NCI-H345 treated with DMSO at 0.1 percent for 48 hours (cell line): Measurements from ENCODE around the gene PRPF8.

Experiments used
- DNase-seq: peaks from one replicate; lab custom pipeline; 2025; ENCODE audit not compliant: unreplicated experiment; lab: John Stamatoyannopoulos, UW

PRPF8 gene

DNA sequence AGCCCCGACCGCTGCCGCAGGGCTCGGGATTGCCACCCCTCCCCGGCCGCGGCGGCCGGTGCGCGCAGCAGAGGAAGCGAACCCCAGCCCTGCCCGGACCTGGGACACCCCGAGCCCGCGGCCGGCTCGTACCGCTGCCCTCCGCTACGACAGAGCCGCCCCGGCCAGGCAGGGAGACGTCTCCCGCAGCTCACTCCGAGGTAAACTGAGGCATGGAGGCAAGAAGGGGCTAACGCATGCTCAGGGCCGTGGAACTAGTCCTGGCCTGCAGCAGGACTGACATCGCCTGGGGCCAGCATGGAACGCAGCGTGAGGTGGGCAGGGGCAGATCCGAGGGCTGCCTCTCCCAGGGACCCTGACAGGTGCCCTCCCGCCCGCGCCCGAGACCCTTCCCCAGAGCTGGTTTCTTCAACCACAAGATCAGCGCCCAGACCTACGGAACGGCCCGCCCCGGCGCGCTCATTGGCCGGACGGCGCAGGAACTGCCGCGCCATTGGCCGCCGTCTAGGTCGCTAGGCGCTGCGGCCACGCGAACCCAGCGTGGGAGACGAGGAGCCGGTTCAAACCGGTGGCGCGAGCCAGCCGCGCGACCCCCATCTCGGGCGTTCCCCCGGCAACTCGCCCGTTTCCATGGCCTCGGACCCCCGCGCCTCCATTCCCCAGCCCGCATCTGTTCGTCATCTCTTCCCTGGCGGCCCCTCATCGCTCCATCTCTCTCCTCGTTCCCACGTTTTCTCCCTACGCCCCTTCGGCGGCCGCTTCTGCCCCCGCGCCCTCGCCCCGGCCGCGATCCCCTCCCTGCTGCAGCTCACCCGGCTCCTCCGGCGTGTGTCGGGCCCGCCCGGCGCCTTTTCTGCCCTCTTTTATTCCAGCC is 56.4 kb downstream of the PRPF8 start, which contains the start of gene SLC43A2:
TSS of gene SLC43A2 (minus strand) at position 853 of the 874 bp plus-strand sequence. CDS start 960 bp downstream, outside the sequence.
- peak; percentile 73 for DNase-seq

DNA sequence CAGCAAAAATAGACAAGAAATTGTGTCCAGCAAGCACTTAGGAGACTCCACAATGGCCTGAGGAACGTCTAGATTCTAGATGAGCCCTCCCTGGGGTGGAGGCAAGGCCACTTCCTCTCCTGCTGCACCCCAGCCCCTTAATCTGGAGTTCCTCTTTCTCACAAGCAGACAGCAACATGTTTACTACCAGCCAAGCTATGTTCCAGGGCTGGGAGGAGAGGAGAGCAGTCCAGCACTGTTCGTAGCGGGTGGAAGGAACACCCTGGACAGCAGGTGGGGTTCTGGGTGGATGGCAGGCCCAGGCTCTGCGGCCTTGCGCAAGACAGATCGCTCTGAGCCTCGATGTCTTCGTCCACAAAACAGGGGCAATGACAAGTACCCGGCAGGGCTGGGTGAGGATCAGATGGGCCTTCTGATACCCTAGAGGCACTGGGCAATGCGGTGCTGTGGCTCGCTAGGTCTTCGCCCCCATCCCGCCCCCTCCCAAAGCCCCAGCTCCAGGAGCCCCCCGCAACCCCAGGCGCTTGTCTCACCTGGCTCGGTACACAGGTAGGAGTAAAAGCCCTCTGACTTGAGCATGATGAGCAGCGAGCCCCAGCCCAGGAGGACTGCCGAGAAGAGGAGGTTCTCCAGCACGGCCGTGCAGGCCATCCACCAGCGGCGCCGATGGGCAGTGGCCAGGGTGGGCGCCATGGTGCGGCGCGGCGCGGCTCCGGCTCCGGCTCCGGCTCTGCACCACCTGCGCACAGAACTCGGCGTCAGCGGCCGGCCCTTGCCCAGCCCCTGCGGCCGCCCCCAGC is 57.3 kb downstream of the PRPF8 start:
- no peak for DNase-seq

DNA sequence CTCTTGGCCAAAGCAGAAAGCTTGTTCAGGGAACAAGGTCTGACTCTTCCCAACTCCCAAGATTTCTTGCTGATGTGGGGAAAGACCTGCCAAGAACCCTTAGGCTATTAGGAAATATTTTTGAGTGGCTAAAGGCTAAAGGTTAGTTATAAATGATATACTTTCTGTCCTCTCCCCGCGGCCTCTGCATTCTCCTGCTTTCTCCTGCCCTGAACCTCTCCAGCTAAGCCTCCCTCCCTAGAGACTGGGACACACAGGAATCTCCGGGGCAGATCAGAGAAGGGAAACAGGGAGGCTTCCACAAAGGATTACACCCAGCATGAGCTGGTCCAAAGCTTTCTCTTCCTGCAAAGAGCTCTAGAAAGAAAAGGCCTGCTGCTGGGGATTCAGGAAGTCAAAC is 58.3 kb downstream of the PRPF8 start:
- DNase-seq = no peak

DNA sequence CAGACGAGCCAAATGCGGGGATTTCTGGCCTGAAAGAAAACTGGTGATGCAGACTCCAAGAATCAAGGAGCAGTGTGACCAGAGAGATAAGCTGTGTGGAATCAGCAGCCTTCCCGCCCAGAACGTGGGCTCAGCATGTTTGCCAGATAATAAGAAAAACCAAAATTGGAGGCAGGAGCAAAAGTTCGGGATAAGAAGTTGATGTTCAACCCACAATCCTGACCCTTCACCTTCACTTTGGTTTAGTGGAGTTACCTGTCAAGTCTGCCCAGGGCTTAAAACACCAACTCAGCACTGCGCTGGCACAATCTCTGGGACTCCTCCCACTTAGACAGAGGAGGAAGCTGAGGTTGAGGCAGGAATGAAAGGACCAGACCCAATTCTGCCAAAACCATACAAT is 59.1 kb downstream of the PRPF8 start:
- no peak for DNase-seq

DNA sequence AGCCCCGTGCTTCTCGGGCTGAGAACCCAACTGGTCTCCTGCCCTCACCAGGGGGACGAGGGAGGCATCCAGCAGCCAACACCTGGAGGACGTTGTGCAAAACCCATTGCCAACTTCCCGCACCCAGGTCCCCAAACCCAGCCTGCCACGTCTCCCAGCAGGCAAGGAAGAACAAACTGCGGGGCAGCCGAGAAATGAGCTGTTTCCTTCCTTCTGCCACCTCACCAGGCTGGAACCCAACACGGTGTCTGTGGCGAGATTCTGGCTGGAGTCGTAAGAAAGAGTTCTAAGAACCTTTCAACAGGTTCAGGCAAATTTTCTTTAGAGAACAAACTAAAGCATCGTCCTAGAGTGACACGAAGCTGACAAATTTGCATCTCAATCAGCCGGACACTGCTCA is 59.6 kb downstream of the PRPF8 start:
- no peak for DNase-seq

DNA sequence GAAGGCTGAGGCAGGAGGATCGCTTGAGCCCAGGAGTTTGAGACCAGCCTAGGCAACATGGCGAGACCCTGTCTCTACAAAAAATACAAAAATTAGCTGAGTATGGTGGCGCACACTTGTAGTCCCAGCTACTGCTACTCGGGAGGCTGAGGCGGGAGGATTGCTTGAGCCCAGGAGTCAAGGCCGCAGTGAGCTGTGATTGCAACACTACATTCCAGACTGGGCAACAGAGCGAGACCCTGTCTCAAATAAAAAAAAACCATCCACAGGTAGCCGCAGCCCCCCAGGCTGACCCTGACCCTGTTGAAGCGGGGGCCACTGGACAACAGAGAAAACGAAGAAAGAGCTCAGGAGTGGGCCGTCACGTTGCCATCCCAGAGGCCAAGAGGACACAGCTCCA is 60.0 kb downstream of the PRPF8 start:
- no peak for DNase-seq

DNA sequence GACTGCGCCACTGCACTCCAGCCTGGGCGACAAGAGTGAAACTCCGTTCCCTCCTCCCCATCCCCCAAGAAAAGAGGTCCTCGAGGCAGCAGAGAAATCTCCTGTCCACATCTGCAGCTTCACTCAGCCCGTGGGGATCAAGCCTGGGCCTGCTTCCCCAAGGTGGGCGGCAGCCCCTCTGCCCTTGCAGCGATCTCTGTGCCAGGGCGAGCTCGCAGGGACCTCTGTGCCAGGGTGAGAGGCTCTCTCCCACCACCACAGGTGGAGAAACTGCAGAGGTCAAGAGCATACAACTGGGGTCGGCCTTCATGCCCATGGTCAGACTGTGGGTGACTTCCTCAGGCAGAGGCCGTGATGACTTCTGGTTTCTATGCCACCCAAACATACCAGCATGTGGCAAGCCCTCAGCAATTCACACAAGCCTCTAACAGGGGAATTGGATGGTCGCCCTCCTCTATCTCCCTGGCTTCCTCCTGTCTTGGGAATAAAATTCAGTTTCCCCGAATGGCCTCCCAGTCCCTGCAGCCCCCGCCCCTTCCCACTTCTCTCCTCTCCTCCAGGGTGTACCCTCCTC is 61.5 kb downstream of the PRPF8 start:
- DNase-seq = no peak

DNA sequence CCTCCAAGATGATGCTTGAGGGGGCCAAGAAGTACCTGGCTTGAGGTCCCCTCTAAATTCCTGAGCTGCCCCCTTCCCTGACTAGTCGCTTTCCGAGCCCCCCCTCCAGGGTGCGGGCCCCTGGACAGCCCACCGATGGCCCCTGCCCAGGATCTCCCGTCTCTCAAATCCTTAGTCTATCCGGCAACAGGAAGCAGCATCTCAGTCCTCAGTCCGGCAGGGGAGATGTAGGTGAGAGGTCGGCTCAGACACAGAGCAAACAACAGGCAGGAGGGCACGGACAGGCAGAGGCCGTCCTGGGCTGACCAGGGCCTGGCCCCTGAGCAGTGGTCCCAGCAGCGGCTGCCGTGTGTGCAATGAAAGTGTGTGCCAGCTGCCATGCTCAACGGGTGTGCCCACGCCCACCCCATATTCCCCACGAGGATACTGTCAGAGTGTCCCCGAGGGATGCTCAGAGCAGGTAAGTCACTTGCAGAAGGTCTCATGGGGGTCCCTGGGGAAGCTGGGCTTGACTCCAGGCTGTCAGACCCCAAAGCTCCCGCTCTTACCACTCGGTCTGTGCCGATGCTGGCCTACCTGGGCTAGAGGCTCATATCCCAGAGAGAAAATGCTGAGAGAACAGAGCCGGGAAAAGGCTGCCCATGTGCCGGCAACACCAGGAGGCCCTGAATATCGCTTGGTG is 63.3 kb downstream of the PRPF8 start:
- no peak for DNase-seq

DNA sequence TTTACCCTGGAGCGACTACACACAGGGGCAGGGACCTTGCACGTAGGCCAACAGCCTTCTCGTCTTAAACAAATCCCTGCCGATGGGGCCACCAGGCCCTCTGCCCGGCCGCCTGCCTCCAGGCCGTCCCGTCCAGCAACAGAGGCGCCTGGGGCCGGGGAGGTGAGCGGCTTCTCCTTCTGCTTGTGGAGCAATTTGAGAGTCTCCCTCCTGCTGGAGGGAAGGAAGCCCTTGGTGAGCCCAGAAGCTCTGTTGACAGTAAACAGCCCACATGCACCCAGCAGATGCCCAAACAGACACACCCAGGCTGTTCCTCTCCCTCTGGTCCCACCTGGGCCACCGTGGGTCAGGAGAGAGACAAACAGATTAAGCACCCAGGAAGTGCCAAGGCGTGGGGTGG is 64.2 kb downstream of the PRPF8 start:
- no peak for DNase-seq

DNA sequence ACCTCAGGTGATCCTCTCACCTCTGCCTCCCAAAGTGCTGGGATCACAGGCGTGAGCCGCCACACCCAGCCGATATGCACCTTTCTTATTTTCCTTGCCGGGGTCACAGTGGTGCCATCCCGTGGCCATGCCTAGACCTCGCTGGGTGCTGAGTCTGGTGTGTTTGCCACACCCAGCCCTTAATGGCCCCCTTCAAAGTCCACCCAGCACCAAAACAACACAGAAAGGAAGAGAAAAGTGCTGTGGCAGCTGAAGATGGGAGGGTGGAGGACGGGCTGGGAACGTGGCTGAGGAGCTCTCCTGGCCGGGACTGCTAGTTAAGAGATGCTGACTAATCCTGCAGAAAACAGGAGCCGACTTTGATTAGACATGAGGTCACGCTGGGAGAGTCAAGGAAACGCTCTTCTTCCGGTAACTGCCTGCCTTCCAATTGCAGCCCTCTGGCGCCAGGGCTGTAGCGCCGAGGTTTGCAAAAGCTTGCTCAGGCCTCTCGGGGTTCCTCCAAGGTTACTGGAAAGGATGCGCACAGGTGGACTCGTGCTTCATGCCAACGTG is 67.0 kb downstream of the PRPF8 start:
- DNase-seq = no peak

DNA sequence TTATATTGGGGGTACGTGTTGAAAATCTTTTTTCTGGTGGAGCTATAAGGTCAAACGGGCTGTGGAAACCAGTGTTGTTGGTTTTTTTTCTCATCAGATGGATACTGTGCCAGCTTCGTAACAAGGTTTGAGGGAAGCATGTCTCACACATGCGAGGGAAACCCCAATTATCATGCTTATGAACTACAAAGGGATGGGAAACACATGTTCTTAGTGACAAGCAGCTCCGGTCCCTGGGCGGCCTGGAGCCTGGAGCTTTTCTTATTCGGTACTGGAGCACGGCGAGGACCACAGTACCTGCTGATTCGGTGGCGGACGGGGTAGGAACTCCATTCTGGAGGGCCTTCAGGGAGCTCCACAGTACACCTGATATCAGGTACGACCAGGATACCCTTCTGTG is 68.6 kb downstream of the PRPF8 start:
- no peak for DNase-seq

DNA sequence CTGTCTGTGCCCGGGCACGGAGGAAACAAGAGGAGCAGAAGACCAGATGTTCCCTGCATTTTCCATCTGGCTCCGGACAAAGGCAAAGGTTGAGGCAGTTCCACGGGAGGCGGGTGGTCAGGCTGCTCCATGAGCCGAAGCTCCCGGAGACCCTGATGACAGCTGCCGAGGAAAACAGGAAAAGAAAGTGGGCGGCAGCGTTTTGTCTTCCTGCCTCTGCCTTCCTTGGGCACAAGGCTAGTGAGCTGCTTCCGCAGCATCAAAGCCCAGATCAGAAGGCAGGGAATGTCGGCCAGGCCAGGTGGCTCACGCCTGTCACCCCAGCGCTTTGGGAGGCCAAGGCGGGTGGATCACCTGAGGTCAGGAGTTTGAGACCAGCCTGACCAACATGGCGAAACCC is 72.3 kb downstream of the PRPF8 start:
- DNase-seq = no peak

DNA sequence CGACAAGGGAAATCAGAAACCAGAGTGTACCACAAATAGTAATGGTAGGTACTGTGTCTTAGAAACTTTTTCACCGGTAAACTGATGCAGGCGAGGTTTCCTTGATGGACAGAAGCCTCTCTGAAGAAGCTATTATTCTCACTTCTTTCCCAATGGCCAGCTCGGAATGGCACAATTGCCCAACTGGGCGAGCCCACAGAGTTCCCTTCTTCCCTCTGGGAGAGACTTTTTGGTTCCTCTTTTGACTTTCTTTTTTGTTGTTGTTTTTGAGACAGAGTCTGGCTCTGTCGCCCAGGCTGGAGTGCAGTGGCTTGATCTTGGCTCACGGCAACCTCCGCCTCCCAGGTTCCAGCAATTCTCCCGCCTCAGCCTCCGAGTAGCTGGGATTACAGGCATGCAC is 73.0 kb downstream of the PRPF8 start:
- DNase-seq = no peak

DNA sequence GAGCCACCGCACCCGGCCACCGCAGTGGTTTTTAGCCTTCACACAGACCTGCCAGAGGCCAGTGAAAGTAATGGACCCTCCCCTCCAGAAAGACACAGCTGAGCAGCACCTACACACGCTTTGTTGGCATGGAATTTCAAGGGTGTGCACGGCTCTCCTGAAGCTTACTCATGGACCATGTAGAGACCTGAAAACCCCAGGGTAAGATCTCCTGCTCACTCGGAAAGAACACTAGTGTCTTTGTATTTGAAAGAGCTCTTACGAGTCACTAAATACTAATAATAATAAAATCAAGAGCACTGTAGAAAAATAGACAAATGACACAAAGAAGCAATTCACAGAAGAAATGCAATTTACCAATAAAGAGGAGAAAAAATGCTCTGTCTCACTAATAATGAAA is 76.0 kb downstream of the PRPF8 start:
- no peak for DNase-seq

DNA sequence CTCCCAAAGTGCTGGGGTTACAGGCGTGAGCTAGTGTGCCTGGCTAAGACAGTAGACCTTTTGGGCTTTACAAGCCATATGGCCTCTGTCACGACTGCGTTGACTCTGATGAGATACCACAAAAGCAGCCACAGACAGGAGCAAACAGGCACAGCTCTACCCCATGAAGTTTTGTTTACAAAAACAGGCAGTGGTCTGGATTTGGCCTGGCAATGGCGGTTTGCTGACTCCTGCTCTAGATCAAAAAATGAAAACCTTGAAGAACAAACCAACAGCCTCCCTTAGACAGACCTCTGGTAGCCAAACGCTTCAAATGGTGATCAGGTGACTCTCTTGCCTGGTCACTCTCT is 76.7 kb downstream of the PRPF8 start:
- no peak for DNase-seq

DNA sequence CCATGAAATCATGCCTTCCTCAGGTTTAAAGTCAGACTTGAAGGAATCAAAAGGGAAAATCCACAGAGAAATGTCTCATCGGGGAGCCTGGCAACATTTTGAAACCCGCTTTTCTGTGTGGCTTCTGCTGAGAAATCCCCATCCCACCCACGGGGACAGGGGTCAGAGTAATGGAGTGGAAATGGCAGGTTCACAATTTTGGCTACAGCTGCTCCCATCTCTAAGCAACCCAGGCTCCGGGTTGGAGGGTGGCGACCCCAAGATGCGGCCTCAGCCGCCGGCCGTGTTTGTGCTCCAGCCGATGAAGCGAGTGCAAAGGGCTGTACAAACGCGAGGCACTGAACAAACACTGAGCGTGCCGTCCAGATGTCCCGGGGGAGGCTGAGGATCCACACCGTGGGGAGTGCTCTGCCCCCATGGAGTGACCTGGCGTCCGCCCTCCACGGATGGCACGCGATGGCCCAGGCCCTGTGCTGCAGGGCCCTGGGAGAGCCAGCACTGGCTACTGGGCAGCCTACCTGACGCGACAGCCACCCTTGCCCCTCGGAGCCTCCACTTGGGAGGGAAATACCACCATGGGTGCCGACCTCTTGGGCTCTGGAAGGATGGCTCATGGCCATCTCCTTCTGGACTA is 78.2 kb downstream of the PRPF8 start:
- no peak for DNase-seq

DNA sequence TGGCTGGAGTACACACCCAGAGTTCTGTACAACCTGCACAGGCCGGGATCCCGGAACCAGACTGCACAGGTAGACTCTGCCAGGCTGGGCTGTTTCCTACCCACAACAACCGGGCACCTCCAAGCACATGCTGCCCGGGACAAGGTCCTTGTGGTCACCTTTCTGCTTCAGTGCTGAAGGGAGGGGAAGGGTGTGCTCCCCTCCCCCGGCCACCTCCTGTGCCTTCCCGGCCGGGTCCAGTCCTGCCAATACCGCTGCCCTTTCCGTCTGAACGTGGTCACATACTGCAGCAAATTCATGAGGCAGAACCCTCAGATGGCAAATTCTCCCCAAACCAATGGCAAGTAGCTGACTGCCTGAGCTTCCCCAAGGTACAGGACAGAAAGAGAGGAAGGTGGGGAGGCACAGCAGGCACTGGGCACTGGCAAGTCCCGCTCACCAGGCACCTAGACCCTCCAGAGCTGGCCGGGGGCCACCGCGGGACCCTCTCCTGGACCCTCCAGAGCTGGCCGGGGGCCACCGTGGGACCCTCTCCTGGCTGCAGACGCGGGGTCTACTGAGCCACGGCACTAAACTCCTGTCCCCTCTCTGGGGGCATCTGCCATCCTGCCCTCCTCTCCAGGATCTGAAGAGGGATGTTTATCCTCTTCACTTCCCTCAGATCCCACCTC is 78.9 kb downstream of the PRPF8 start:
- no peak for DNase-seq

DNA sequence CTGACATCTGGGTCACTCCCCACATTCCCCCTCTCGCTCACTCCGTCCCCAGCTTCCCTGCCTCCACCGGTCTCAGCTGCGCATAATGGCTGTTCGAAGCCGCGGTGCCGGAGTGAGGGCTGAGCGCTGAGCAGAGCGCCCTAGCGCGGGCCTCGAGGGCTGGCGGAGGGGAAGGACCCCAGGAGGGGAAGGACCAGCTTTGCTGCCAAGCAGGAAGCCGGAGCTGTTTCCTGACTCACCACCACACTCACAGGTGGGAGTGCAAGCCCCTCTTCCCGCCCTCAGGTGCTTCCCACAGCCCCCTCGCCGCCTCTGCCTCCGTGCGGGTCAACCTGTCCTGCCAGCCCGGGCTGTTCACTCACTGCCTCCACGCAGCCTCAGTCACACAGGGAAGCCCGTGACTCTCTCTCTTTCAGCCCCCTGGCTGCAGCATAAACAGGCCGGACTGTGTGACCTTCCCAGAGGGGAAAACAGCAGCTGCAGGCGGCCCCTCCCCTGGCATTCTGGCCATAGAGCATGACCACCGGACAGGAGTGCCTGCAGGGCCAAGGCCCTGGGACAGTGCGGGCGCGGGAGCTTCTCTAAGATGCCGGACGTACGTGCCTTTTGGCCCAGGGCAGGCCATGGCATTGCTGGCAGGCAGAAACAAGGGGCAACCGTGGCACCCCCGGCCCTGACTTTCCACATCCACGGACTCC is 79.7 kb downstream of the PRPF8 start:
- DNase-seq = no peak

DNA sequence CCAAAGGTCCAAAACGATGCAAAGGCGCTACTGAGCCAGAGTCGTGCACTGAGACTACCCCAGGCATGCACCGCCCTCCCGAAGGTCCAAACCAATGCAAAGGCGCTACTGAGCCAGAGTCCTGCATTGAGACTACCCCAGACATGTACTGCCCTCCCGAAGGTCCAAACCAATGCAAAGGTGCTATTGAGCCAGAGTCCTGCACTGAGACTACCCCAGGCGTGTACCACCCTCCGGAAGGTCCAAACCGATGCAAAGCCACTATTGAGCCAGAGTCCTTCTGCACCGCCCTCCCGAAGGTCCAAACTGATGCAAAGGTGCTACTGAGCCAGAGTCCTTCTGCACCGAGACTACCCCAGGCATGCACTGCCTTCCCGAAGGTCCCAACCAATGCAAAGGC is 83.1 kb downstream of the PRPF8 start:
- no peak for DNase-seq
